ENCODE measurements around the gene DGKB.

- TF ChIP-seq CTCF (IDR thresholded peaks at IDR 0.05; ENCODE audit: poor library complexity), result no peak
- TF ChIP-seq EZH2 (IDR thresholded peaks at IDR 0.05; ENCODE audit: borderline replicate concordance), result no peak
These were observed 109.4 kb downstream of the DGKB start for GRCh38 chr7:14793151-14793550.
